Right kidney (tissue), 1 donor: ENCODE data around the gene APOL4.
"Not testable (repeated sequence)": the region's sequence is repeated elsewhere in the genome, so short reads cannot be mapped to it uniquely, and the experiment has no call there.

Experiments used
- DNase-seq: peaks from one replicate; pipeline ENCODE4 v3.0.0-alpha.2; 2016

The APOL4 gene

DNA sequence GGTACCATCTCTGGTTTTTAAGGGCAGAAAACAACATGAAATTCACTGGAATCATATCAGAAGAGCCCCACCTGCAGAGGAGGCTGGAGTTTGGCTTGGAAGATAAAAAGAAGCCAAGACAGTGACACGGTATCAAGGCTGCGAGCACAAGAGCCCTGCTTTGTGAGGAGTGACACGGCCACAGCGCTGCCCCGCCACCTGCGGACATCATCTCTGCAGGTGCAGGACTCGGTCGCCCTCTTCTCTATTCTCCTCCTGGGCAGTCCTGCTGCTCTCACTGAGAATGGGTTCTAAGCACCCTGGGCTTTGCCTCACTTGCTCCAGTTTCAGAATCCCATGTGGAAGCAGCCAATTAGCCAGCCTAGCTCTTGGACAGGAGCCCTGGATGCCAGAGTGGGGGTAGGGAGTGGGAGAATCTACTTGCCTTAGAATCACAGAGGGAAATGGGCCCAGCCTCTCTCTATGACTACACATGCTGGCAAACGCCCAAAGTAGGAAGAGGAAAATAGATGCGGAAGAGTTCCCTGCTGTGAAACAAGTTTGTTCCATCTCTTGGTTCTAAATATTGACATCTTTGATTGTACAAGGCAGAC lies 17.1 kb downstream of the APOL4 start:
- no peak for DNase-seq

DNA sequence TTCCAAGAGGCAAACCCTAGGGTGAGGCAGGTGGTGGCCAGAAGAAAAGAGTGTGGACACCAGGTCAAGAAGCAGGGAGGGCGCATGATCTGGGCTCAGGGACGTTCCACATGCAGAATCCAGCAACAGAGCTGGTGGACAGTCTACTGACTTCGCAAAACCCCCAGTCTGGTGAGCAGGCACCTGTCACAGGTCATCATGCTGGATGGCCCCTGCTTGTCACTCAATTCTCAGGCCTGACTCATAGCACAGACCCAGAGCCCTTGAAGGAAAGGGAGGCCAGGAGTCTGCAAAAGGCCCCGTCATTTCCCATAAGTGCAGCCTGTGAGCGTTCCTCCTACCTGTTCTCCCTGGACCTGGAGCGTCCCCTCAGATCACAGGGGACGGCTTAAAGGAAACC lies 18.2 kb downstream of the APOL4 start:
- DNase-seq, result no peak

DNA sequence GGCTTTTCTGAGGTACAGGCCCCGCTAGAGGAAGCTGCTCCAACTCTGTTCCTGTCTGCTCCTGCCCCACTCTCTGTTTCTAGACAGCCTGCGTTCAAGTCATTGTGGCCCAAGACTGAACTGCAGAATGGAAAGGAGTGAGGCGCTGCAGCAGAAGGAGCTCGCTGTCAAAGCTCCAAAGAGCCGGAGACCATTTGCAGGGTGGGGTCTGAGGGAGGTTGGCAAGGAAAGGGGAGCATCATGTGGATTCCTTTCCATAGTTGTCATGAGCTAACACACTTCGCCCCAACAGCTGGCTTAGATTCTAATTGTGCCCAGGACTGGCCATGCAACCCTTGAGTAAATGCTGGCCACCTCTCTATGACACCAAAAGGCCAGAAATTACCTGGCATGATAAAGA lies 18.8 kb downstream of the APOL4 start:
- no peak for DNase-seq

DNA sequence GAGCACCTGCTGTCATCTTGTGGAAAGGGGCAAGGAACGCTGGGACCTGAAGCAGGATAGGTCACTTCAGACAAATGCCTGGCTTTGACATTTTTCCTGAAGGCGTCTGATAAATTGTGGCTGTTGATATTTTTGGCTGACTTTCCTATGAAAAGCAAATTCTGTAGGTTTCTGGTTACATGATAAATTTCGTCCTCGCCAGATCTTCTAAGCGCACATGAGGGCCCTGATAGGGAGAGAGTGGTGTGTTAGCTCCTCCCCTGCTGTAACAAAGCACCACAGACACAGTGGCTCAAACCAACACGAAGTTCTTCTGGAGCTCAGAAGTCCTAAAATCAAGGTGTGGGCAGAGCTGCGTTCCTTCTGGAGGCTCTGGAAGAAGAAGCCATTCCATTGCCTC lies 19.6 kb downstream of the APOL4 start:
- DNase-seq, result no peak

DNA sequence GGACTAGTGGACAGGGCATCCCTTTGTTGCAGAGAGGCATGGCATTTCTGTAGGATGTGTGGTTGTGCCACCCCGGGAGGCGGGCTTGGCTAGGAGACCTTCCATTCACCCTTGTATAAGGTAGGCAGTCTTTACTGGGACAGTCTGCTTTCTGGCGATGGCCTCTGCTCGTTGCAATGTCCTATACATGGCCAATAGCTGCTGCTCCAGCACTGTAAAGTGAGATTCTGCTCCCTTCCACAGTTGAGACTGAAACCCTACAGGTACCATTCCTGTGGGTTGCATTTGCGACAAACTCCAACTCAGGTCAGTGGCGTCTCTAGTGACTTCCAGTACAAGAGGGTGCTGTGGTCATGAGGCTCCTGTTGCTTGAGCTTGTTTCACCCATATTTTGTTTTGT lies 20.7 kb downstream of the APOL4 start:
- no peak for DNase-seq

DNA sequence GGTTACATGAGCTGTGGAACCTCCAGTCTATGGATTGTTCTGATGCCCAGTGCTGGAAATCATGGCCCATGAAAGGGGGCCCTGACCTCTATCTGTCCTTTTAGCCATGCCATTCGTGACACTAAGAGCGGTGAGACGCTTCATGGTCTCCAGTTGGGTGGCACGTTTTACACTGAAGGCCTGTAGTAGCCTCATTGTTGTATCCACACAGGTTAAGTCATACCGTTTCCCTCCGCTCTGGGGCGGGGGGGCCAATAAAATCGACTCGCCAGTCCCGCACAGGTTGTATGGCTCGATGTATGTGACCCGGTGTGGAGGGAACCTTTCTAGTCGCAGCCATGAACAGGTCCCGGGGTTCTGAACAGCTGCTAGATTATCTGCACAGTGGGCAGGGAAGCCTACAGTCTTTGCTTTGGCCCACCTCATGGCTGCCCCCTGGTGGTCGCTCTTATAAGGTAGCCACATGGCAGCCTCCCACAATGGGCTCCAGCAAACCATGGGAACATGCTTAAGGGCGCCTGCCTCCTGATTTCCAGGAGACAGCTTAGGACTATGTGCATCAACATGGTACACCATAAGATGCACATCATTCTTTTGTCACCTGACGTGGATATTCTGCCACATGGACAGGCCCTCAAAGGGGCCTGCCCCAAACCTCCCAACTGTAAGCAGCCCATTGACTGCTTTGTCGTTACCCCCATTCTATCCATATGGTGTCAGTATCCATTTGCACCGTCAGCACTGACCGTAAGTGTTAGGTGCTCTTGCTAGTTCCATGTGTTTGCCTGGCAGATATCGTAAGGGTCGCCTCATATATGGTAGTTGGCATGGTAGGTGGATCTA lies 21.4 kb downstream of the APOL4 start:
- DNase-seq, result peak; percentile 41

DNA sequence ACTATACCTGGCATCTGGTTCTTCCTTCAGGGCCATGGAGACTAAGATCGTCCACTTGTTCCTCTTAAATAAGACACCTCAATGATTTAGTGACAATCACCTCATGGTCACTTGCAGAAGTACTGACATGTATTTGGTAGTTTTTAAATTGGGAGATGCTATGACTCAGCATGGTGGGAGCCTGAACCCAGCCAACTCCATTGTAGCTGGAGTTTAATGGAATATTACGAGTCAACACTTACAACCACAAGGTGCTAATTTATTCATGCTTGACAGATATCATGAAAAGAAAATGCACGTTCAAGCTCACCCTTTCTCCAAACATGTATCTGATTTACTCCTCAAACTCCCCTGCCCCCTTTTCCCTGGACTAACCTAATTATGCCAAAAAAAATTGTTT lies 24.4 kb downstream of the APOL4 start:
- no peak for DNase-seq

DNA sequence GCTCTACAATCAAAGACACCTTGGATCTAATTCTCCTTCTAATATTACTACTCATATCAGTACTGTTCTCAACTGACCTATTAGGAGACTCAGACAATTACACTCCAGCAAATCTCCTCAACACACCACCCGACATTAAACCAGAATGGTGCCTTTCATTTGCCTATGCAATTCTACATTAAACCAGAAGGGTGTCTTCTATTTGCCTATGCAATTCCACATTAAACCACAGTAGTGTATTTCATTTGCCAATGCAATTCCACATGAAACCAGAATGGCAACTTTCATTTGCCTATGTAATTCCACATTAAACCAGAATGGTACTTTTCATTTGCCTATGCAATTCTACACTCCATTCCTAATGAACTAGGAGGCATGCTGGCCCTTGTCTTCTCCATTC lies 25.7 kb downstream of the APOL4 start:
- no peak for DNase-seq

DNA sequence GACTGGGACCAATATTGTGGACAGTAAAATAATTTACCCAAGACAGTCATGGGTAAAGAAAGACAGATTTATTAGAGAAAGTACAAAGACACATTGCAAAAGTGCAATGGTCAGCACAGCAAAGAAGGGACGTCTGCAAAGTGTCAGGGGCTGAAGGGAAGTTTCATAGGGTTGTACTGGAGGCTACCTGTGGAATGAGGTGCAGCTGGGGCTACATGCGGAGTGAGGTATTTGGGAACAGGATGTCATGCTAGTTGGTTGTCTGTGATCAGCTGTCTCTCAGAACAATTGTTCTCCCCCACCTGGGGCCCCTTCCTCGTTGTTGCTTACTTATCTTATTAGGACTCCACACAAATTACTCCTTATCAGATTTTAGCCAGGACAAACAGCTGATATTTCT lies 29.7 kb downstream of the APOL4 start:
- no peak for DNase-seq

DNA sequence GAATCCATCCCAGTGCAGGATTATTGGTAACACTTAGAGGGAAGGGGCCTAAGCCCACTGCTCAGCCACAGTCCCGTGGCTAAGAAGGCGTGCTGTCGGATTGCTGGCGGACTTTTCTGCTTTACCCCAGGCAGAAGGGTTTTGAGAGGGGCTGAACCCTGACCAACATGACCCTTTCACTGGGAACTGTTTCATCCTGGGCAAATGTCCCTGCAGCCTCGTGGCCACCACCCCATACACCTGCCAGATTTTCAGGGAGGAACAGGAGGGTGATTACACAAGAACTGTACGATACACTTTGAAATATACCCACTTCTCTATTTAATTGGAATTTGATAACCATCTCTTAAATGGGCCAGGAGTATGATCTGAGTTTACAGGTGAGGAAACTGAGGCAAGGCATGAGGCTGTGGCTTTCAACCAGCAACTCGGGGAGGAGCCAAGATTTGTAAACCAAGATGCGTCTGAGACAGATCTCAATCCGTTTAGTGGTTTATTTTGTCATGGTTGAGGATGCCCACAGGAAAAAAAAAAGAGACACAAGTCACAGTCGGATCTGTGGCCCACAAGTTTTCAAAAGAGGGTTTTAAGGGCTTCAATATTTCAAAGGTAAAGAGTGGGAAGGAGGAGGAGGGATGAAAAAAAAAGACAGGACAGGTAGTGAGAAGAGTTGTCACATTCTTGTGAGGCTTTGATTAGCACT lies 34.9 kb downstream of the APOL4 start:
- no peak for DNase-seq

DNA sequence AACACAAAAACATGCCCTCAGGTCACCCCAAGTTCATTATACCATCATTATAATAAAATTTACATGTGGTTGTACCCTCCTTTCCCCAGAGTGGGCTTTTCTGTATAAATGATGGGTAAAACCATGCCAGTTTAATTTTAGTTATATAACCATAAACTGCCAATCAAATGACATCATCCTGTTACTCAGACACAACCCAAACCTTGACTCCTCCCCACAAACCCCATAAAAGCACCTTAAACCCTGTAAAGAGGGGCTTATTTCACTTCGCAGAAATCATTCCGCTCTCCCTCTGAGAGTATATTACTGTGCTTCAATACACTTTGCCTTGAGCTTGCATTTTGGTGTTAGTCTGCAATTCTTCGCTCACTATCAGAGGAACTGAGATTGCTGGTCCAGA lies 35.5 kb downstream of the APOL4 start:
- DNase-seq, result no peak

DNA sequence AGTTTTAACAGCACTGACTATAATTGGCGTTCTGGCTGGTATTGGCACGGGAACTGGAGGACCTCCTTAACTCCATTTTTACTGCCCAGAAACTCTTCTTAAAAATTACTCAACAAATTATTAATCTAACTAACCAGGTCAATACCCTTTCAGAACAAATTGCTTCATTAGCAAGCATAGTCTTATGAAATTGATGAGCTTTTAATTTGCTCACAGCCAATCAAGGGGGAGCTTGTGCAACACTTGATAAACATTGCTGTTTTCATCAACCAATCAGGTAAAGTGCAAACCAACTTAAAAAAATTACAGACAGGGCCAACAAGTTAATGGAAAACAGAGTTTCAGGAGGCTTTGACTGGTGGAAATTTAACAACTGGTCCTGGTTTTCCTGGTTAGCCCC lies 36.5 kb downstream of the APOL4 start:
- no peak for DNase-seq

DNA sequence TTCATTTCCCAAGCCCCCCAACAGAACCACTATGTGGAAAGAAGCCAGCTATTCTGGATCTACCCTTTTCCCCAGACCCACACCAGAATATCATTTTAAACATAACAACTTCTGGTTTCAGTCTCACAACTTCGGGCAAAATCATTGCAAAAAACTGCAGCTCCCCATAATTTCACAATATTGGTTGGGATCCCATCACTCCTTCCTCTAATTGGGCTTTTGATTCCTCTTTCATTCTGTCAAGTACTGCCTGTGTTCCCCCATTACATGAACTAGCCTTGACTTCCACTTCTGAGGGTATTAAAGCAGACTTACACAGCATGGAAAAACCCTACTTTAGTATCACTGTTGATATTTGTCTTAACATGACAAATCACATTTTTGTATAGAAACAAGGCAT lies 37.0 kb downstream of the APOL4 start:
- no peak for DNase-seq

DNA sequence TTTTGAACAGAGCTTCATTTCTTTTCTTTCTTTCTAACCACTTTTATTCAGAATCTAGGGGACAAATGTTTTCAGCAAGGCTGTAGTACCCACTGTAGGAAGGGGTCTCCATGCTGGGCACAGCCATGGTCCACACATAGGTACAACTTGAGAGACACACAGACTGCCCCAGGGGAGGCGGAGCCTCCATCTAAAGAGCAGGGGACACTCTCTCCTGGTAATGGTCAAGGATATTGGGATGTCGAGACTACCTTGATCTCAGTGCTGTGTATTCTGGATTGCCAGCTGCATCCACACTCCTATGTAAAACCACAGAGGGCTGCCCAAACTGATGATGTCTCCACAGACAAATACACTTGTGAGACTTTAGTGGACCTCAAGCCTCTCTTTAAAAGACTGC lies 38.1 kb downstream of the APOL4 start:
- no peak for DNase-seq

DNA sequence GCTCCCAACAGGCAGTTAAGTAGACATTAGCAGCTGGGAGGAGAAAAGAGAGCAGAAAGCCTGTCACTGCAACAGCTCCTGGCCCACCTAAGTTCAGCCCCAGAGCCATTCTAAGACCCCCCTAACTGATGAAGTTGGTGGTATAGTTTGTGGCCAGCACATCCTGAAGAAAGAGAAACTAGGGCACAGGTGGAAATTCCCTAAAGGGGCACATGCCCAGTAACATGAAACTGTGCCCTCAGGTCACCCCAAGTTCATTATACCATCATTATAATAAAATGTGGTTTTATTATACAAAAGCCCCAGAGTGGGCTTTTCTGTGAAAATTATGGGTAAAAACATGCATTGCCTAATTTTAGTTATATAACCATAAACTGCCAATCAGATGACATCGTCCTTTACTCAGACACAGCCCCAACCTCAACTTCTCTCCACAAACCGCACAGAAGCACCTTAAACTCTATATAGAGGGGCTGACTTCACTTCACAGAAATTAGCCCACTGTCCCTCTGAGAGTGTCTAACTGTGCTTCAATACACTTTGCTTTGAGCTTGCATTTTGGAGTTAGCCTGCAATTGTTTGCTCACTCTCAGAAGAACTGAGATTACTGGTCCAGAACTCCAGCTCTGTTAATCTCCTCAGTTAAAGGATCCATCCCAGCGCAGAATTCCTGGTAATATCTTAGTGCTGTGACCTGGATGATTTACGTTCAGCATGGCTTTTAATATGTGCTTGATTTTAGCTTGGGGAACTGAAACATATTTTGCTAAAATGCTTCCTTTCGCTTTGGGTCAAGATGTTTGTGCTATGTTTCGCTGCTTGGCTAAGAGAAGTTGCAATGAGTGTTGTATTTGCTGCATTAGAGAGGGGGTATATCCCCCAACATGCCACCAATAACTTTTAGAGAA lies 39.2 kb downstream of the APOL4 start:
- DNase-seq, result no peak

DNA sequence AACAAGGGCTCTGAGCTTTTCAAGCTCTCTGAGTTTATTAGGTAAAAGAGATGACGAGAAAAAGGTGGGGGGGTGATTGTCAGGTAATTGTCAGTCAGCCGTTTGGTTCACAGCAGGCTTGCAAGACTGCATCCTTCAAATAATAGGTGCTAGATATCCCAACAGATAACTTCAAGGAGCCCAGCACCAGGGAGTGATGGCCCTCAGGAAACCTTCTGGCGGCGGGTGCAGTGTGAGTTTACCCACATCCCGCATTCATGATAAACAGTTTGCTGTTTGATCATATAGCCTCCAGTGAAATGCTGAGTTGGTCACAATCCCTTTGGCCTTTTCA lies 39.8 kb downstream of the APOL4 start:
- not testable (repeated sequence) for DNase-seq

DNA sequence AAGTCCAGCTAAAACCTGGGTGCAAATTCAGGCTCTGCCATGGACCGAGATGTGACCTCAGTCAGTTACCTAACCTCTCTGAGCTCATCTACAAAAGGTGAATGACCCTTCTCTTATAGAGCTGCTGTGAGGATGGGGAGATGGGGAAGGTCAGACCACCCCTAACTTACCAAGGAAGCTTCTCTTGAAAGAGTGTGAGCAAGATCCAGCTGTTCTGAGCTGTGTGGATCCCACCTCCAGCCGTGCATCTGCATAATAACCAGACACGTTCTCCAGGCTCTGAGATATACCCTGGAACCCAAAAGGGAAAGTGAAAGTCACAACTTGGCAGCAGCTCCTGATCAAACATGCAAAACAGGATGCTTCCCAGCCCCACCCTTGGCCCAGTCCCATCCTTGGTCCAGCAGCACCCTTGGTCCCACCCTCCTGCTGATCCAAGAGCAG lies 41.1 kb downstream of the APOL4 start, which contains the start of gene APOL3:
Gene APOL3, minus strand, starts transcription at position 257 of the 444 bp plus-strand sequence. CDS start 11,700 bp downstream, outside the sequence.
- DNase-seq, result no peak

DNA sequence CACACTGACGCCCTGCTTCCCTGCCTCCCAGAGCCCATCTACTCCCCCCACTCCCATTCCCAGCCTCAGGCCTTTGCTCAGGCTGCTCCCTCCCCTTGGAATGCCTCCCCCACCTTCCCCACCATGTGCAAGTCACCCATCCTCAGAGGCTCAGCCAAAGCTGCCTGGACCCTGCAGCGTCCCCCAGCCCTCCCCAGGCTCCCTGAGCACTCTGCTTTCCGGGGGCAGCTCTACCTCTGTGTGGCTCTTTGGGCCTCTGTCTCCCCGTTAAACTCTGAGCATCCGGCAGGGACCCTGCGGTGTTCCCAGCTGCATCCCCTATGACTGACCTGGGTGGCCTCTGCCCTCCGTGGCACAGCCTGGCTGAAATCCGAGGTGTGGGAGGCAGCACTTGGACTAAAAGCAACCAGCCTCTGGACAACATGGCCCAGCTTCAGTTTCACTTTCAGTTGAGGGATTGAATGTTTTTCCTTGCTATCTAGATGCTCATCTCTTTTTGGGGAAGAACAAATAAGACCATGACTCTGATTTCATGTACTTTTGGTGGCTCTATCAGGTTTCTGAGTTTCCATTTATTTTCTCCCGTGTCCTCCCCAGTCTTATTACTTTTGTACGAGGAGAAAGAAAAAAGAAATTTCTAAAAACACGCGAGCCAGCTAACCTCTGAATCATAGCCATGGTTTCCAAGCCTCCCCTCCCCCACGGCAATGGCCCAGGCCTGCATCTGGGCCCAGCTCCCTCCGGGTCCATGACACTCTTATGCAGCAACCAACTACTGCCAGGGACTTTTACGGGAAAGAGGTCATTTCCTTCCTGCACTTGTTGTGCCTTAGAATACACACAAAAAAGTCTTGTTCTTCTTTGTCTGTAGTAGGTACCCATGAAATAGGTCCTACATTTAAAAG lies 44.8 kb downstream of the APOL4 start:
- peak; percentile 72 for DNase-seq

DNA sequence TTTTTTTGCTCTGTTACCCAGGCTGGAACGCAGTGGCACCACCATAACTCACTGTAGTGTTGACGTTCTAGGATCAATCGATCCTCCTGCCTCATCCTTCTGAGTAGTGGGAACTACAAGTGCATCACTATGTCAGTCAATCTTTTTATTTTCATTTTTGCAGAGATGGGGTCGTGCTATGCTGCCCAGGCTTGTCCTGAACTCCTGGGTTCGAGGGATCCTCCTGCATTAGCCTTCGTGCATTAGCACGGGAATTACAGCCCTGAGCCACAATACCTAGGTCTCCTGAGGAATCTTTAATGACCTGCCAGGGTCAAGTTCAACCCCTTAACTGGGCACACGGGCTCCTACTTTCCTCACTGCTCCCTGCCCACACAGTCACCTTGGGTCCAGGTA lies 45.5 kb downstream of the APOL4 start:
- DNase-seq, result no peak

DNA sequence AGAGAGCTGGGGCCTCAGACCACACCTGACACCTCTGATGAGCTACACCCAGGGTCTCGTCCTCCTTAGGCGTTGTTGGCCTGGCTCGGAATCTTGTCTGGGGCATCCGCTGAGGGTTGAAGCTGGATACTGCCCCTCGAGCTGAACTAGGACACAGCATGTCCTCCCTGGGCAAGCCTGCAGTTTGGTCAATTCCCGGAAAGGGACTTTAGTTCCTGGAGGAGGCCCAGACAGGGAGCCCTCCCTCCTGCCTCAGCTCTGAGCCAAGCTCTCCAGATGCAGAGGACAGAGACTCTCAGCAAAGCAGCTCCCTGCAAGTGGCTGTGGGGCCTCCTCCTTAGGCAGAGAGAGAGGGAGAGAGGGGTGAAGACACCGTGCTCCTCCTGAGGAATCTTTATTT lies 45.9 kb downstream of the APOL4 start:
- peak; percentile 35 for DNase-seq

DNA sequence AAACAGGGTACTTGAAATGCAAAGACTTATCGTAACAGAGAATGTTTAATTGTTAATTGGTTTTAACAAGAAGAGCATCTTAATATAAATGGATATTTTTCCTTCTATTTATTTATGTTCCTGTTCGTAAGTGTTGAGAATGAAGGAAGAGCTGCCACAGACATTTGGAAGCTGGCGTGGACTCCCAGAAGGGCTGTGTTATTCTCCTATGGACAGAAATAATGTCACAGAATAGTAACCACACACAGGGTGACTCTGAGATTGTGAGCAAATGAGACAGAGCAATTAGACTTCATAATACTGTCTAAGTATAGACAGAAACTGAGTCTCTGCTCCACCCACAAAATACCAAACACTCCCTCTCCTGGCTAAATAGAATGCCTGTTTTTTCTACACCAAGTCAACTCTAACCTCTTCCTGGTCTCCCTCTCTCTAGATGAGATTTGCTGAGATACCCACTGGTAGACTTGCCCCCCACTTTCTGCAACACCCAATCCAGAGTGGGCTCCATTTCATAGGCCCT lies 47.1 kb downstream of the APOL4 start:
- no peak for DNase-seq
